Measurements from ENCODE around the gene LMX1B. TPM values are rescaled to one million over a fixed set of nuclear protein-coding genes. Genes with fewer than 3 reads are reported as not detected.
A peak's percentile ranks its signal among the peaks of the same experiment; 100 is the strongest.

The LMX1B gene
- total and polyA plus RNA-seq, 2 of the 4 experiments (the other 2 are of a cell fraction), result not detected

DNA sequence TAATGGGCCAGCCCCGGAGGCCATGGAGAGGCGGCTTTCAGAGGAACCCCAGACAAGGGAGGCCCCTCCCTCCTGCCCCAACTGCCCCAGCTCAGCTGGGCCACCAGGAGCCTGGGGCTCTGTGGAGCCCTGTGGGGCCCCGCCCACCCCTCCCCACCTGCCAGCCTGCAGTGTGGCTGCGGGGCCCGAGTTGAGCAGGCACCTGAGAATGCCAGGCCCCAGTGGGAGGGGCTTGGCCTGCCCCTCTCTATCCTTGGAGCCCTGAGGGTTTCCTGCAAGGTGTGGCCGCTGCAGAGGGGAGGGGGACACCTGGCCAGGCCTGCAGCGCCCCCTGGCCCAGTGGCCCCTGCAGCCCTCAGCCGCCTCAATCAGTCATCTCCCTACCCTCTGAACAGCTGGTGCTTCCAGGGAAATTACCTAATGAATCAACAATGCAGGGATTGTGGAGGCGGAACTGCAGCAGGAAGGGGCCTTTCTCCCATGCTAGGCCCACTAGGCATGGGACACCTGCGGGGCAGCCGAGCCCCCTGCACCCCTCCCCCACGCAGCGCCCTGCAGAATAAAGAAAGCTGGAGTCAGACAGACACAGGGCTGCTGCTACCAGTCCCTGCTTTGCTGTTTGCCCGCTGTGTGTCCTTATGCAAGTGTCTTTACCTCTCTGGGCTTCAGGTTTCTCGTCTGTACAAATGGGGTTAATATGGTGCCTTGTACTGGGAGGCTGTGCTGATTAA, 48.0 kb downstream of the LMX1B start:
- BruUV-seq (replicated peaks), result no TSS peak
- no peak for TF ChIP-seq MXI1 (IDR thresholded peaks at IDR 0.05; ENCODE audit: borderline replicate concordance, low read depth, low read length)
- TF ChIP-seq FOS (IDR thresholded peaks at IDR 0.05; ENCODE audit: low read depth, low read length), result no peak
- TF ChIP-seq USF2 (IDR thresholded peaks at IDR 0.05; ENCODE audit: low read depth, low read length), result no peak
- no peak for TF ChIP-seq CEBPB (IDR thresholded peaks at IDR 0.05; ENCODE audit: low read depth, low read length)
- no peak for TF ChIP-seq BHLHE40 (IDR thresholded peaks at IDR 0.05; ENCODE audit: low read depth, low read length)
- no peak for TF ChIP-seq CHD1 (IDR thresholded peaks at IDR 0.05; ENCODE audit: low read depth, low read length)
- TF ChIP-seq, protein P1, sequence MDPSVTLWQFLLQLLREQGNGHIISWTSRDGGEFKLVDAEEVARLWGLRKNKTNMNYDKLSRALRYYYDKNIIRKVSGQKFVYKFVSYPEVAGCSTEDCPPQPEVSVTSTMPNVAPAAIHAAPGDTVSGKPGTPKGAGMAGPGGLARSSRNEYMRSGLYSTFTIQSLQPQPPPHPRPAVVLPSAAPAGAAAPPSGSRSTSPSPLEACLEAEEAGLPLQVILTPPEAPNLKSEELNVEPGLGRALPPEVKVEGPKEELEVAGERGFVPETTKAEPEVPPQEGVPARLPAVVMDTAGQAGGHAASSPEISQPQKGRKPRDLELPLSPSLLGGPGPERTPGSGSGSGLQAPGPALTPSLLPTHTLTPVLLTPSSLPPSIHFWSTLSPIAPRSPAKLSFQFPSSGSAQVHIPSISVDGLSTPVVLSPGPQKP (IDR thresholded peaks at IDR 0.05; ENCODE audit: borderline replicate concordance, low read depth, low read length), result no peak
- TF ChIP-seq RAD21 (IDR thresholded peaks at IDR 0.05; ENCODE audit: low read length), result no peak
- TF ChIP-seq RFX5 (IDR thresholded peaks at IDR 0.05; ENCODE audit: low read depth, low read length), result no peak
- no peak for TF ChIP-seq CTCF (conservative IDR thresholded peaks at IDR 0.05; ENCODE audit: low read depth, low read length)
- TF ChIP-seq POLR2A (IDR thresholded peaks at IDR 0.05; ENCODE audit: low read depth, low read length), result no peak
- no peak for TF ChIP-seq SMC3 (IDR thresholded peaks at IDR 0.05; ENCODE audit: low read depth, low read length)
- no peak for TF ChIP-seq MAFK (IDR thresholded peaks at IDR 0.05; ENCODE audit: low read depth, low read length)
- TF ChIP-seq RCOR1 (IDR thresholded peaks at IDR 0.05; ENCODE audit: insufficient replicate concordance, low read length), result no peak
- TF ChIP-seq MAZ (IDR thresholded peaks at IDR 0.05; ENCODE audit: borderline replicate concordance, low read depth, low read length), result no peak
- no peak for TF ChIP-seq NFE2L2 (IDR thresholded peaks at IDR 0.05; ENCODE audit: low read depth, low read length)
- Histone ChIP-seq H3K9me1 (ENCODE audit: insufficient read depth, low read length) (no peaks in the 10 kb centered on the region), H3K27ac (ENCODE audit: insufficient read depth, low read length) (no peak overlapping the region), H4K8ac (ENCODE audit: low read depth in 2 of 2, low read length in 2 of 2) (no peak overlapping the region), H3K9ac (ENCODE audit: low read depth, low read length) (no peak overlapping the region), H2BK15ac (ENCODE audit: low read depth, low read length) (no peak overlapping the region), H2BK20ac (ENCODE audit: low read depth, low read length) (no peak overlapping the region), H2BK120ac (ENCODE audit: low read depth, low read length) (no peak overlapping the region), H4K91ac (ENCODE audit: insufficient read depth, low read depth, low read length) (no peak overlapping the region), H3K9me3 (ENCODE audit: control insufficient read depth, insufficient read depth, low read length) (no peaks in the 10 kb centered on the region), H3K36me3 (ENCODE audit: control insufficient read depth, insufficient read depth, low read length) (no peaks in the 10 kb centered on the region), H3K79me1 (ENCODE audit: low read depth in 1 of 2, low read length in 2 of 2) (no peaks in the 10 kb centered on the region), H4K20me1 (ENCODE audit: insufficient read depth, low read length) (no peaks in the 10 kb centered on the region; the same call in 1 of the 2 replicates), H2AK5ac (ENCODE audit: low read depth, low read length) (no peak overlapping the region), H4K5ac (ENCODE audit: low read depth, low read length) (no peak overlapping the region), H3K23ac (ENCODE audit: low read depth, low read length) (no peak overlapping the region), H2BK5ac (ENCODE audit: low read depth, low read length, poor library complexity, severe bottlenecking) (no peak overlapping the region), H2AFZ (replicated peaks; ENCODE audit: low read length, poor library complexity) (no peak overlapping the region), H3K4ac (ENCODE audit: low read depth, low read length) (no peak overlapping the region), H3K4me1 (ENCODE audit: control insufficient read depth, insufficient read depth, low read length) (no peaks in the 10 kb centered on the region), H3K14ac (replicated peaks; ENCODE audit: low read depth, low read length) (no peak overlapping the region), H3K27me3 (ENCODE audit: control insufficient read depth, insufficient read depth, low read length) (peaks cover 45% of the 10 kb centered on the region), H2AK9ac (replicated peaks; ENCODE audit: low read depth, low read length, poor library complexity) (no peak overlapping the region), H3K18ac (ENCODE audit: low read depth, low read length) (no peak overlapping the region), H3K4me3 (ENCODE audit: insufficient read depth, low read depth, low read length) (no peak overlapping the region), H3K4me2 (ENCODE audit: low read depth, low read length) (no peak overlapping the region), H3K56ac (ENCODE audit: extremely low read depth, insufficient read depth, low read length) (no peak overlapping the region)
- intact Hi-C loops (cut with micrococcal nuclease), result no loop called here
- ChIA-PET CTCF (no interaction called here), POLR2A (ENCODE audit: unreplicated experiment) (no interaction called here)
- dilution Hi-C loops (cut with HindIII; ENCODE audit: low sequenced_read_pairs, unreplicated experiment), result no loop called here
- 20% methylated on average over 1 of the region's 15 CpGs; no CpG with 5 or more reads in 1 of the 2 experiments for WGBS, 2 experiments (ENCODE audit: extremely low coverage in 2 of 2, insufficient read length in 1 of 2)
- no peak for ATAC-seq (ENCODE audit: low read depth)
- in situ Hi-C loops (cut with MboI; ENCODE audit: low sequenced_read_pairs), result no loop called here
- DNase-seq, result peak; percentile 6

Measured in IMR-90 (cell line).